Esophagus mucosa (tissue), 1 donor: Measurements from ENCODE around the gene SPR. TPM values are rescaled to one million over a fixed set of nuclear protein-coding genes. Genes with fewer than 3 reads are reported as not detected.
"Not testable (repeated sequence)": the region's sequence is repeated elsewhere in the genome, so short reads cannot be mapped to it uniquely, and the experiment has no call there.

Source experiments
- ATAC-seq: fragments of 200-7000 bp; cut with Tn5 transposase; one replicate; pipeline ENCODE4 v1.9.1; 2020
- total RNA-seq: library from RNA; stranded (reverse); gene quantifications from one replicate; pipeline ENCODE4 v1.2.4, GENCODE V29; 2023
- donor health status: DM: yes; HTN: yes; CAD: no.

SPR gene
- total RNA-seq, 1 donor from 2014 or later: 16.1 TPM

DNA sequence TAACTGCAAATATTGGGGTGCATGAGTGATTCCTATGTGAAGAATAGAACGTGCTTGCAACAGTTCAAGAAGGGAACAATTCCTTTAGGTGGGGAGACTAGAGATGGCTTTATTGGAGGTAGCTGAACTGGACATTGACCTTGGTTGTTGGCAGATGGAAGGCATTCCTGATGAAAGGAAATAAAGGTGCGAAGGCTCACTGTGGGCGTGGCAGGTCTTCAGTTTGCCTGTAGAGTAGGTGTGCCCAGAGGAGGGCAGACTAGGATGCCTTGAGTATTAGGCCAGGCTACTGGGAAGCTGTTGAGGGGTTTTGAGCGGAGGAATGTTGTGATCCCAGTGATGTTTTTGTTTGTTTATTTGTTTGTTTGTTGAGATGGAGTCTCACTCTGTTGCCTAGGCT is 2.8 kb downstream of the SPR start:
- ATAC-seq: no peak

DNA sequence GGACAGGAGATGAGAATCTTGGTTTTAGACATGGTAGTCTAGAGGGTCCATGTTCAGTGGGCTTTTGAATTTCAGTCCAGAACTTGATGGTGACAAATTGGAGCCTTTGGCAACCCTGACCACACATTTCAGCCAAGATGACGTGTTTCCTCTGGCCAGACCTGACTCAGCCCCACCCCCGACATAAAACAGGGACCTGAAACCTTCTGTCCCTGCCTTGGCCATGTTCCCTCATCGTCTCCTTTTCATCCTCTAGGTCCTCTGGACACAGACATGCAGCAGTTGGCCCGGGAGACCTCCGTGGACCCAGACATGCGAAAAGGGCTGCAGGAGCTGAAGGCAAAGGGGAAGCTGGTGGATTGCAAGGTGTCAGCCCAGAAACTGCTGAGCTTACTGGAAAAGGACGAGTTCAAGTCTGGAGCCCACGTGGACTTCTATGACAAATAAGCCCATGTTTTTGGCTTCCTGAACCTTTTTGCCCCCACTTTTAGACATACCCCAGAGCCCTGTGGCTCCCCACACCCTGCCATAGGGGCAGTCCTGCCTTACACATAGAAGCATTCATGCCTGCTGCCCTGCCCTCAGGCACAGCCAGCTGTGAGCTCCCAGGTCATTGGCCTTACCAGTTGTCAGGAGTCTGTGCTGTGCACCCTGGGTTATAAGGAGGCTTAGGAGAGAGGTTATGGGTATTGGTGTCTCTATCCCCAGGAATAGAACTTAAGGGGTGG is 4.0 kb downstream of the SPR start:
- ATAC-seq: no peak

DNA sequence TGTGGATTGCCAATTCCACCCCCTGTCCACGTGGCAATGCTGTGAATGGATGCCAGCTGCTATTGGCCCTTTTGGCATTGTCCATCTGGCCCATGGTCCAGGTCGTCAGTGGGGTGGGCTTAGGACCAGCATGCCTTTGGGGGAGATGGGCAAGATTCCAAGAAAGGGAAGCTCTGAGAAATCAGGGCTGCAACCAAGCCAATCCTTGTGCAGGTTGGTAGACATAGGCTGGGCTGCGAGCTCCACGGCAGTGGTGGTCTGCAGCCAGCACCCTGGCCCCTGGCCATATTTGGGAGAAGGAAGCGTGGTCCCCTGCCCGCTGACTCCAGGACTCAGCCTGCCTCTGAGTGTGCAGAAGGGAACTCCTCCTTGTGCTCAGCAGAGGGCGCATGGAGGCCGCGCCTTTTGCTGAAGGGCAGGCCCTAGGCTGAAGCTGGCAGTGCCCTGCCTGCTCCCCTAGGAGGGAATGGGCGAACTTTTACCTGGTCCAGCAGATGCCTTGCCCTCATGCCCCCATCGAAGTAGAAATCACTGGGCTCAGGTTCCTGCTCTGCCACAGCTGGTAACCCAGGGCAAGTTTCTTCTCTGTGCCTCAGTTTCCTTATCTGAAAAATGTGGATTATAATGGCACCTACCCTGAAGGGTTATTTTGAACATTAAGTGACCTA is 5.4 kb downstream of the SPR start:
- ATAC-seq: peak; percentile 68

DNA sequence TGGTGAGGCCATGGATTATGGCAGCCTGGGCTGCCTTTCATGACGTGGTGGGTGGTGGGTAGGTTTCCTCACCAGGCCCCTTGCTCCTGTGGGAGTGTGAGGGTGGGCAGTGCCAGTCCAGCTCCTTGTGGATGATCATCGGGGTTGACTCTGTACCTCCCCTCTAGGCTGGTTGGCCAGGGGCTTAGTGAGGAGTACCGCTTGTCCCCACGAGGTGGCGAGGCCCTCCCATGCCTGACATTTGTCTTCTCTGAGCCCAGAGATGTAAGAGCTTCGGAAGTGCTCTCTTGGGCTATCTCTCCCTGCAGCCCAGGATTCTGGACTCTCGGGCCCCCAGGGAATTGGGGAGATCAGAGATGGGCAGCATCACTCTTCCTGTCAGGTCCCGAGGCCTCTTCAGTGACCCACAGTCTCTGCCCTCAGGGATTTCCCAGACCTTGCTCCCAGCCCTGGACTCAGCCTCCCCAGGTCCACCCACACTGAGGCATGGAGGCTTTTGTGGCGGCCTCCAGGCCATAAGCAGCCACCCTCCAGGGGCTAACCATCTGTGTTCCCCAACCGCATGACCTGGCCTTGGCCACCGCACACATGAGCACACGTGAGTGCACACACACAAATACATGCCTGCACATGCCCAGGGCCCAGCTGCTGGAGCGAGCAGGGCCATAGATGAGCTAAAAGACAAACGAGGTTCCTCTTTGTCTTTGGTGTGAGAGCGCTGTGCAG is 6.5 kb downstream of the SPR start:
- peak; percentile 76 for ATAC-seq

DNA sequence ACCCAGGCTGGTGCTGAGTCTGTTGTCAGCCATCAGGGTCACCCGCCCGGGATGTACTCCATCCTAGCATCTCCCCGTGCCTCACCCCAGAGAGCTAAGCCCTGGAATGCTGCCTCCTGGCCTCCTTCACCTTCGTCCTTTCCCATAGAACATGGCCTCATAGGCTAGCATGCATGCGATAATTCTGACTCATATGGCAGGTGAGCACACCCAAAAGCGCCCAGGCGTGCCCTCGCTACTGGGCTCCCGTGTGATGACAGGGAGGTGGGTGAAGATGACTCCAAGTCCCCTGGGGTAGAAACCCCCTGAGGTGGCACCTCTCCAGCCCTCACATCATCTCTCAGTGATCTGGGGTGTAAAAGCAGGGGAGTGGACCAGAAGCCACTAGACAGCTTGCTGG is 7.3 kb downstream of the SPR start:
- peak; percentile 76 for ATAC-seq

DNA sequence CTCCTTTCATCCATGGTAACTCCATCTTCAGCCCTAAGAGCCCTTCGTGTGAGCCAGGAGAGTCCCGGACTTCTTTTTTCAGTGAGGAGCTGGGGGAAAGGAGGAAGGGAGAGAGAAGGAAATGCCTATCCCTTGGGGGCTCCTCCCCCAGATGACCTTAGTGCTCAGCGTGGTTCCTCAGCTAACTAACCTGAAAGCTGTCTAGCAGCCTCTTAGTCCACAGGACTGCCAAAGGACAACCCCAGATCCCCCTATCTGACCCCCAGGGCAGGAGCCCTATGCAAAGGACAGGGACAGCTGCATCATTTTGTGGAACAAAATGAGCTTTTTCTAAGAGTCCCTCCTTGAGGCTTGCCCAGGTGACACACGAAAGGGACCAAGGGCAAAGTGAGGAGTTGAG is 7.9 kb downstream of the SPR start:
- ATAC-seq: no peak

DNA sequence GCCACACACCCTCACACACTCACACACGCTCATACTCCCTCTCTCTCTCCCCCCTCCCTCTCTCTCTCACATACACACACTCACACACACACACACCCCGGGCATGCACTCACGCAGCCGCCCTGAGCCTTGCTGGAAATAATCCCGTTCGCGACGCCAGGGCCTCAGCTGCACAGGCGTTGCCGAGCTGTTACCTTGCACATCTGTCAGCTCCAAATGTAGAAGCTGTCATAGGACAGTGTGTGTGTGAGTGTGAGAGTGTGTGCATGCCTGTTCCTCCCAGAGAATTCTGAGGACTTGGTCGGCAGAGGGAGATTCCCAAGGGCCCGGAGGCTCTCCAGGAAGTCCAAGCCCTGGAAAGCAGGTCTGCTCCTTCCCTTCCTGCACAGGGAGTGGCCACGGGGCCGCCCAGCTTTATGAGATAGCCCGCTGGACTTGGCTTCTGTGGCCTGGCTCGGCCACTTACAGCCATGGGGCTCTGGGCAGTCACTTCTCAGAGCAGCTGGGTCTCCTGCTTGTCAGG is 8.6 kb downstream of the SPR start:
- ATAC-seq: peak; percentile 27

DNA sequence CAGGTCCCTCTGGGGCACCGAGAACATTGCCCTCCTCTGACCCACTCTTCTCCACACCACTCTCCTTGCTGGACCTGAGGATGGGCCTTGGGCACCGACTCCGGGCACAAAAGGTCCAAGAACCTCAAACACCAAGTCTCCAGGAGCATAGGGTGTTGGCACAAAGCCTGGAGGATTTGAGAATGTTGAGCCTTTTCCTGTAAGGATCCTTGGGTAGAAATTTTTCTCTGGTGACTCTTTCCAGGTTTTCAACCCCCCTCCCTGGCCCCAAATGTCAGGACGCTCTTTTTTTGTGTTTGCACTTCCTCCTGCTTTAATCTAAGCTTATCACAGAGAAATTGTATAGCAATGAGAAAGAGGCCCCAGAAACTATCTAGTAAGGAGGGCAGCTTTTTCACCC is 9.2 kb downstream of the SPR start:
- no peak for ATAC-seq

DNA sequence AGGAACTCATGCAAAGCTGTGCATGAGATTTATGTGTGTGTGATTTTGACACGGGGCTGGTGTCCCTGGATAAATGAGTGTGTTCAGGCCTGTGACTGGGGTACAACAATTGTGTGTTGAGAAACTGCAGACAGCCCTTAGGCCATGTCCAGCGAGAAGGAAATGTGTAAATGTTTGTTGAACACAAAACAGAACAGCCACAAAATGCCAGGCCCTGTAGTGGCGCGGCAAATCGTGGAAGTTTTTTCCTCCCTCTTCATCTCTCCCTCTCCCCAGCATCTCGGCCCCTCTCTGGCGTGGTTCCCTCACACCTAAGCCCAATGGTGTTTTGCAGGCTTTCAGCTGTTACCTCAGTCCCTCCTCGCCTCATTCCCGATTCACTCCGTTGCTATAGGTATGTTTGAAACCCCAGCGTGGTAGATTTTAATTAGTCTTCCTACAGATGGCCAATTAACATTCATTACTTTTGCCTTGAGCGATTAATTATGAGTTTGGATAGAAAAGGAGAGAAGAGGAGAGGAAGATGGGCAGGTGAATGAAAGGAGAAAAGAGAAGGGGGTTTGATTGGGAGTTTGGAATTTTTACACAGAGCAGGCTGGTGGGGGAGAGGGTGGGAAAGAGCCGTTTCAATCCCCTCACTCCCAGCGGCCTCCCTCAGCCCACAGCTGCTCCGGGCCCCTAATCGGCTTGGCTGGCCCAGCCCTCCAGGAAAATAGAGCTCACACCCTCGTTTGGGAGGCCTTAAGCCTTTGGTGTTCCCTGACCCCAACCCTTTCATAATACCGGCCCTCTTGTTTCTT is 10.8 kb downstream of the SPR start:
- ATAC-seq: no peak

DNA sequence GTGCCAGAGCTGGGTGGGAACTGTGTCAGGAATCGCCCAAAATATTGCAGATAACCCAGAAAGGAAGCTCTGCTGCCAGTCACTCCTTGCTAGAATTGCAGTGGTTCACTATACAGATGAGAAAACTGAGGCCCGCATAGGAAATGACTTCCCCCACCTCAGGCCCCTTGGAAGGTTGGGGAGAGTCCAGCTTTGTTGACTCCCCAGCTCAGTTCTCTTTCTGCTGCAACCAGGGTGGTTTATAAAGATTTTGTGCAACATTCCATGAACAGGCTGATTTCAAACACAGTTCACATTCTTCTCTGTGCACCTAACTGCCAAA is 11.3 kb downstream of the SPR start:
- no peak for ATAC-seq

DNA sequence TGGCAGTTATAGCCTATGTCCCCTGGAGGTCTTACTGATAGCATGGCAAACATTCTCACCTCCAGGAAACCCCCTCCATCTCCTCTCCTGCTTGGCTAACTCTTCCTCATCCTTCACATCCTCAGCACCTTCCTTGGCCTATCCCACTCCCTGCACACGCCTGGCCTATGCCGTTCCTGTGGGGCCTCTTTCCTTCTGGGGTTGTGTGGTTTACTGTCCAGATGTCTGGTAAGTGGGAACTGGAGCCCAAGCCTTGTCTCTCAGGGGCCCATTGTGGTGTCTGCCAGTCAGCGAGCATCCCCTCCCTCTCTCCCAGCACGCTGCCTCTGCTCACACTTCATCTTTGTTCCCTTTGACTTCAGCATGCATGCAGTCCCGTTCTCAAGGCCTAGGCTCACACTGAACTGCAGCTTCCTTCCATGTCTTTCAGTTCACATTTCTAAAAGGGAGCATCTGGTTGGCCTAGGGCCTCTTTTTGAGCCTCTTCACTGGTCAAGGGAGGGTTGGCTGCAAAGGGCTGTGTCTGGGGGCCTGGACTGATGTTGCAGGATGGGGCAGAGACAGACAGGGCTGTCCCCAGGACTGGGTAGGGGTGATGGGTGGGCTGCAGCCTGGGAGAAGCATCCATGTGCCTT is 13.1 kb downstream of the SPR start:
- ATAC-seq: no peak

DNA sequence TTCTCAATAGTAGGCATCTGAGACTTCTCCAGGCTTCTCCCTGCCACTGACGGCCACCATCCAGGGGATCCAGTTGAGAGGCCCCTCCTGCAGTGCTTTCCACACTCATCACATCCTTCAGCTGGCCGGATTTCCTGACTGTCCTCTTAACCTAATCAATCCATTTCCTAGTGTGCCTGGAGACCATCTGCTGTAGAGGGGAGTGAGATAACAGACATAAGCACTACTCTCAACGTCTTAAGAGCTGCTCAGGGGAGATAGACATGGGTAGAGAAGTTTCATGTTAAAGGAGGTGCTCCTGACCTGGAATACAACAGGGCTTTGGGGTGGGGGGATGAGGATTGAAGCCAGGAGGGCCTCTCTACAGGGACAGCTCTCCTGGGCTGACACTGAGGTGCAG is 14.2 kb downstream of the SPR start:
- no peak for ATAC-seq

DNA sequence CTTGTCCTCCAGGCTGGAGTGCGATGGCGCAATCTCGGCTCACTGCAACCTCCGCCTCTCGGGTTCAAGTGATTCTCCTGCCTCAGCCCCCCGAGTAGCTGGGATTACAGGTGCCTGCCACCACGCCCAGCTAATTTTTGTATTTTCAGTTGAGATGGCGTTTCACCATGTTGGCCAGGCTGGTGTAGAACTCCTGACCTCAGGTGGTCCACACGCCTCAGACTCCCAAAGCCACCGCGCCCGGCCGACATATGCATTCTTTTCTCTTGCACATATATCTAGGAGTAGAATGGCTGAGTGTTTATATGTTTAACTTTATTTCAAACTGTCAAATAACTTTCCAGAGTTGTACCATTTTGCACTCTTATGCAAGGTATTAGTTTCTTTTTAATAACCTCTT is 20.2 kb downstream of the SPR start:
- ATAC-seq: not testable (repeated sequence)

DNA sequence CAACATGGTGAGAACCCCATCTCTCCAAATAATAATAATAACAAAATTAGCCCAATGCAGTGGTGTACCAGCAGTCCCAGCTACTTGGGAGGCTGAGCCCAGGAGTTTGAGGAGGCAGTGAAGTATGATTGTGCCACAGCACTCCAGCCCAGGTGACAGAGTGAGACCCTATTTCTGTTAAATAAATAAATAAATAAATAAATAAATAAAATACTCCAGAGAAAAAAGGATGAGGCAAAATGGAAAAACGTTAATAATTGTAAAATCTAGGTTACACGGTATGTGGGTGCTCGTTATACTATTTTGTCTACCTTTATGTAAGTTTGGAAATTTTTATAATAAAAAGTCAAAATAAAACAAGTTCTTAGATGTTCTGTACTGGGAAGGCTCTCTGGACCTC is 21.5 kb downstream of the SPR start:
- ATAC-seq: no peak

DNA sequence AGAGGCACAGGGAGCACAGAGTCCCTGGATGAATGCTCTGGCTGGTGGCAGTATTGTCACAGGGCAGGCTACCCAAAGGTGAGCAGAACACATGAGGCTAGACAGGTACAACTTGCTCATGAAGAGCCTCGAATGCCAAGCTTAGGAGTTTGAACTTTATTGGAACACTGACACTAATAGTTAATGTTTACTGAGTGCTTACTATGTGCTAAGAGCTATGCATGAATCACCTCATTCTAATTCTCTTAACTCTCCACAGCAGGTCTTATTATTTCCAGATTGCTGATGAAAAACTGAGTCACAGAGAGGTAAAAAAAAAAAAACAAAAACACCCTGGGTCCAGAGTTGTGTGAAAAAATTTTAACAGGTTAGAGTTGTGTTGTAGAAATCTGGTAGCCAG is 24.0 kb downstream of the SPR start:
- peak; percentile 90 for ATAC-seq

DNA sequence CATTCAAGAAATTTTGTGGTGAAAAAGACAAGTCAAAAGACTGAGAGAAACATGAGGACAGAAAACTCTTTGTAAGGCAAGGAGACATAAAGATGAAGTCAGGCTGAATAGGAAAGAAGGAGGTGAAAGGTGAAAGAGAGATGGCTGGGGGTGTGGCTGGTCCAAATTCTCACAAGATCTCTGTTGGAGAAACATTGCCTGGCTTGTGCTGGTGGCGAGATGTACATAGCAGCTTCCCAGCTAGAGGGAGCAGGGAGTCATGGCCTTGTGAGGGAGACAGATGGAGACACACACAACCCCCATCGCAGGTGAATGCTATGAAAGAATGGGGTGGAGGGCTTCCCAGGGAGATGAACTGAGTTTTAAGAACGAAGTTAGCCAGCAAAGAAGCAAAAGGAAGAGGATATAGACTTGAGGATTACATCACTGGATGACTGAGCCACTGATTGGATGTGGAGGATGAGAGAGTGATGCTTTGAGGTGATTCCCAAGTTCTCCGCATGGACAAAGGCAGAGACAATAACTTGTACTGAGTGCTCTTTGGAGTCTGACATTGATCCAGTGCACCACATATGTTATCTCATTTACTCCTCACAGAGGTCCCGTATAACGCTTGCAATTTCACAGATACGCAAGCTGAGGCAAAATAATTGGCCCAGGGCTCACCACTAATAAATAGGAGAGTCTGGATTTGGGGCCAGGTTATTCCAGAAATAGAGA is 26.4 kb downstream of the SPR start:
- ATAC-seq: no peak

DNA sequence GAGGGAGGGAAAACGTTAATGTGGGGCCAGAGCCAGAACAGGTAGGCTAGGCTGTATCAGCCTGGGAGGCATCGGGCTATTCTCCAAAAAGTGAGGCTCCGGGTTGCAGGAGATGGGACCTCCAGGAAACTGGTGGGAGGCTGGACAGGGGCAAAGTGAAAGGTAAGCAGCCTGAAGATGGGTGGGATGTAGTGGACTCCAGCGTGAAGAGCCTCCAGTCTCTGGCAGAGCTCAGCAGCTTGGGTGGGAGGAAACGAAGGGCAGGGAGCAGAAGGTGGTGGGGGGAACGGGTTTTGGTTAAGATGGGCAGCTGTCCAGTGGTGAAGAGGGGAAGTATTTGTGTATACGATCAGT is 27.0 kb downstream of the SPR start:
- ATAC-seq: no peak

DNA sequence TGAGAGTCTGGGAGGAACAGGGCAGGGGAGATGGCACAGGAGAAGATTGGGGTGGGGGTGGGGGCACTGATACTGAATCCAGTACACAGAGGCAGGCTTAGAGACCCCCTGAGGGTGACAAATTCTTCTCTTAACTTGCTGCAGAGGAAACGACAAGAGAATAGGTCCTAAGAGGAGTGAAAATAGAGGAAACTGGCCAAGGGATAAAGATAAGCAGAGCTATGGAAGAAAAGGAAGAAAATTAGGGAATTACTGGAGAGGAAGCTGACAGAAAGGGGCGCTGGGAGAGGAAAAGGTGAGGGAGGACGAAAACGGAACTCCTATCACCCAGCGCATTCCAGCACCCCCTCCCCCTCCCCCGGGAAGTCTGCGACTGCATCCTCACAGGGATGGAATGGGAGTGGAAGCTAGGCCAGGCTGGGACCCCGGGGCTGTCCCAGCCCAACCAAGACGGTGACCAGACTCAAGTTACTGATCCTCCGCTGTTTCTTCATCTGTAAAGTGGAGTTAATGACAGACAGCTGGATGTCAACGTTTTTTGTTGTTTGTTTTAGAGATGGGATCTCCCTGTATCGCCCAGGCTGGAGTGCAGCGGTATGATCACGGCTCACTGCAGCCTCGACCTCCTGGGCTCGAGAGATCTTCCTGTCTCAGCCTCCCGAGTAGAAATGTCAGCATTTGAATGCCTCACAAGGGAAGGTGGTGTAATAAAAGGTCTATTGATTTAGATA is 27.5 kb downstream of the SPR start:
- no peak for ATAC-seq

DNA sequence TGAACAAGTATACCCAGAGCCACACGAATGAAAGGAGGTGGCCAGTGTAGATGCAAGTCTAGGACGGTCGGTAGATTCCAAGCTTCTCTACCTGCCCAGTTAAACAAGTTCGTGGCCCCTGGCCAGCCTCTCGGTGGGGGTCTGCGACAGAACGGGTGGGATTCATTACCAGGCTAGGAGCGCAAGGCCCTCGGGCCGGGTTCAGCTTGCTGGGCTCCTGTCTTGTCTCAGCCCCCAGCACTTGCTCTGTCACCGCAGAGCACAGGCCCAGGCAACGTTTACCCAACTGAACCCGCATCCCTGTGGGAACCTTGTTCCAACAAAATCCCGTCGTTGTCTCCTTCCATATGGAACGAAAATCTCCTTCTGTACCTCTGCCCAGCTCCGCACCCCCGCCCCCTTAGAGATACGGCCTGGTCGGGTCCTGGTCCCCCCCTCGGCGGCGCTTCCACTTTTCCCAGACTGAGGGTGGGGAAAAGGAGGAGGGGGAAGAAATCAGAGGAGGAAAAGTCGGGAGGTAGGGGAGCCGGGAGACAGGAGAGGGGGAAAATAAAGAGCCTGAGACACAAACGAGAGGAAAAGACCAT is 28.2 kb downstream of the SPR start:
- ATAC-seq: no peak

DNA sequence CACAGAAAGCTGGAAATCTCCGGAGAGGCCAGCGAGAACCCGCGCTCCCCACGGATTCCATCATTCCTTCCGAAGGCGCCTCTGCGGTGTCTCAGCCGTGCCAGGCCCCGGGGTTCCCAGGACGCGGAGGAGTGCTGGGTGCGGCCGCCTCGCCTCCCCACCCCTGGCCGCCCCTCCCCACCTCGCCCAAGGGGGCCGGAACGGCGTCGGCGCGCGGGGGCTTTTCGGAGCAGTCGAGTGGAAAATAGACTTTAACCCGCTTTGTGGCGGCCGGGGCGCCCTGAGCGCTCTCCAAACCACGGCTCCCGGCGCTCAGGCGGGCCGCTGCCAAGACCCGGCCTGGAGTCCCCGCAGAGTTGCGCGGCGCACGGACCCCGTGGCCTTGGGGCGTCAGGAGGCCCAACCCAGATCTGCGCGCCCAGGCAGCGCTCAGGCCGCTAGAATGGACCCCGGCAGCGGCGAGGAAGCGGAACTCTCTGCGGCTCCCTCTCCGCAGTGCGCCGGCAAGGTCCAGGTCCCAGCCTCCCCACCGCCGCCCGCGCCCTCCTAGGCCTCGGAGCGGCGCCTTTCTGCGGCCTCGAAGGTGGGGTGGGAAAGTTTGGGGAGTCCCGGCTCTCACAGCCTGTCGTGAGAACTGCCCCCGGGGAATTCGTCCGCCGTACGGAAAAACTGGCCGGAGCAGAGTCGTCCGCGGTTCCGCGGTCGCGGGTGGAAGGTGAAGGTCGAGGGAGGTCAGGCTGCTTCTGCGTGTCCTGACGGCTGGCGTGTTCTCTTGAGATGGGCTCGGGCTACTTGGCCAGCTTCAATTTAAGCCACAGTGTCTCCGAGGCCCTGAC is 28.9 kb downstream of the SPR start:
- ATAC-seq: peak; percentile 67
